ENCODE results near the gene TGM3.

- TF ChIP-seq CTCF (IDR thresholded peaks at IDR 0.05) (no peak), POLR2A (IDR thresholded peaks at IDR 0.05) (no peak)
These were observed 62.2 kb downstream of the TGM3 start for GRCh38 chr20:2358006-2358405.

All from lower leg skin (tissue), 3 donors.